ENCODE data around the gene FBXL20. TPM values are rescaled to one million over a fixed set of nuclear protein-coding genes. Genes with fewer than 3 reads are reported as not detected.

Gene FBXL20
- total and polyA plus RNA-seq, 10 of the 15 experiments (the other 5 are each of a cell fraction or from before 2014, with no cell fraction given), result 1.2 to 8.3 (median 4.4) TPM

DNA sequence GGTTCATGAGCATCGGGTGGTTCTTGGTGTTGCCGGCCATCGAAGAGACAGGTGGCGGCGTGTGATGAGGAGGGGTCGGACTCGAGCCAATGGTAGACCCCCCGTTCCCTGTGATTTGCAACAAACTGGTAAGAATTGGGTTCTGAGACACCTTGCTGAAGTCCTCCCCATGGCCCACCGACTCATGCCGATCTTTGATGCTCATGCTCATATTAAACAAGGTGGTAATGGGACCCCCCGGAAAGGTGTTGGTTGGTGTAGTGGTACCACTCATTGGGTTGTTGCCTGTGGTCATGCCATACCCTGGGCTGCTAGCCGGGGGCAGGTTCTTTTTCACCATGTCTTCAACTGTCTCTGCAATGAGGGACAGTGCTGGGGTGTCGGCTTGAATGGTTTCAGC lies 8.9 kb upstream of the FBXL20 start:
- in situ Hi-C loops (cut with MboI), result no loop called here
- TF ChIP-seq, protein P1, sequence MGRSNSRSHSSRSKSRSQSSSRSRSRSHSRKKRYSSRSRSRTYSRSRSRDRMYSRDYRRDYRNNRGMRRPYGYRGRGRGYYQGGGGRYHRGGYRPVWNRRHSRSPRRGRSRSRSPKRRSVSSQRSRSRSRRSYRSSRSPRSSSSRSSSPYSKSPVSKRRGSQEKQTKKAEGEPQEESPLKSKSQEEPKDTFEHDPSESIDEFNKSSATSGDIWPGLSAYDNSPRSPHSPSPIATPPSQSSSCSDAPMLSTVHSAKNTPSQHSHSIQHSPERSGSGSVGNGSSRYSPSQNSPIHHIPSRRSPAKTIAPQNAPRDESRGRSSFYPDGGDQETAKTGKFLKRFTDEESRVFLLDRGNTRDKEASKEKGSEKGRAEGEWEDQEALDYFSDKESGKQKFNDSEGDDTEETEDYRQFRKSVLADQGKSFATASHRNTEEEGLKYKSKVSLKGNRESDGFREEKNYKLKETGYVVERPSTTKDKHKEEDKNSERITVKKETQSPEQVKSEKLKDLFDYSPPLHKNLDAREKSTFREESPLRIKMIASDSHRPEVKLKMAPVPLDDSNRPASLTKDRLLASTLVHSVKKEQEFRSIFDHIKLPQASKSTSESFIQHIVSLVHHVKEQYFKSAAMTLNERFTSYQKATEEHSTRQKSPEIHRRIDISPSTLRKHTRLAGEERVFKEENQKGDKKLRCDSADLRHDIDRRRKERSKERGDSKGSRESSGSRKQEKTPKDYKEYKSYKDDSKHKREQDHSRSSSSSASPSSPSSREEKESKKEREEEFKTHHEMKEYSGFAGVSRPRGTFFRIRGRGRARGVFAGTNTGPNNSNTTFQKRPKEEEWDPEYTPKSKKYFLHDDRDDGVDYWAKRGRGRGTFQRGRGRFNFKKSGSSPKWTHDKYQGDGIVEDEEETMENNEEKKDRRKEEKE (IDR thresholded peaks at IDR 0.05), result no peak
- TF ChIP-seq MEF2B (IDR thresholded peaks at IDR 0.05; ENCODE audit: partially characterized antibody, poor library complexity, severe bottlenecking) (no peak), SIN3A (IDR thresholded peaks at IDR 0.05; ENCODE audit: low read depth, low read length) (no peak), TCF3 (IDR thresholded peaks at IDR 0.05; ENCODE audit: borderline replicate concordance, insufficient read depth, low read depth, low read length) (no peak), YBX1 (IDR thresholded peaks at IDR 0.05) (no peak), MEF2A (IDR thresholded peaks at IDR 0.05; ENCODE audit: insufficient read depth, low read depth, low read length) (no peak), HCFC1 (IDR thresholded peaks at IDR 0.05; ENCODE audit: low read length) (no peak), POLR2A (IDR thresholded peaks at IDR 0.05; ENCODE audit: low read depth, low read length) (no peak), LARP7 (IDR thresholded peaks at IDR 0.05) (no peak), HDGF (IDR thresholded peaks at IDR 0.05) (no peak), BMI1 (IDR thresholded peaks at IDR 0.05; ENCODE audit: borderline replicate concordance) (no peak), KAT2A (conservative IDR thresholded peaks at IDR 0.05; ENCODE audit: control insufficient read depth, low read depth, low read length) (no peak), NFYA (IDR thresholded peaks at IDR 0.05; ENCODE audit: borderline replicate concordance, low read depth, low read length) (no peak), SMAD1 (IDR thresholded peaks at IDR 0.05; ENCODE audit: low read depth, partially characterized antibody) (no peak)
- TF ChIP-seq, protein P2, sequence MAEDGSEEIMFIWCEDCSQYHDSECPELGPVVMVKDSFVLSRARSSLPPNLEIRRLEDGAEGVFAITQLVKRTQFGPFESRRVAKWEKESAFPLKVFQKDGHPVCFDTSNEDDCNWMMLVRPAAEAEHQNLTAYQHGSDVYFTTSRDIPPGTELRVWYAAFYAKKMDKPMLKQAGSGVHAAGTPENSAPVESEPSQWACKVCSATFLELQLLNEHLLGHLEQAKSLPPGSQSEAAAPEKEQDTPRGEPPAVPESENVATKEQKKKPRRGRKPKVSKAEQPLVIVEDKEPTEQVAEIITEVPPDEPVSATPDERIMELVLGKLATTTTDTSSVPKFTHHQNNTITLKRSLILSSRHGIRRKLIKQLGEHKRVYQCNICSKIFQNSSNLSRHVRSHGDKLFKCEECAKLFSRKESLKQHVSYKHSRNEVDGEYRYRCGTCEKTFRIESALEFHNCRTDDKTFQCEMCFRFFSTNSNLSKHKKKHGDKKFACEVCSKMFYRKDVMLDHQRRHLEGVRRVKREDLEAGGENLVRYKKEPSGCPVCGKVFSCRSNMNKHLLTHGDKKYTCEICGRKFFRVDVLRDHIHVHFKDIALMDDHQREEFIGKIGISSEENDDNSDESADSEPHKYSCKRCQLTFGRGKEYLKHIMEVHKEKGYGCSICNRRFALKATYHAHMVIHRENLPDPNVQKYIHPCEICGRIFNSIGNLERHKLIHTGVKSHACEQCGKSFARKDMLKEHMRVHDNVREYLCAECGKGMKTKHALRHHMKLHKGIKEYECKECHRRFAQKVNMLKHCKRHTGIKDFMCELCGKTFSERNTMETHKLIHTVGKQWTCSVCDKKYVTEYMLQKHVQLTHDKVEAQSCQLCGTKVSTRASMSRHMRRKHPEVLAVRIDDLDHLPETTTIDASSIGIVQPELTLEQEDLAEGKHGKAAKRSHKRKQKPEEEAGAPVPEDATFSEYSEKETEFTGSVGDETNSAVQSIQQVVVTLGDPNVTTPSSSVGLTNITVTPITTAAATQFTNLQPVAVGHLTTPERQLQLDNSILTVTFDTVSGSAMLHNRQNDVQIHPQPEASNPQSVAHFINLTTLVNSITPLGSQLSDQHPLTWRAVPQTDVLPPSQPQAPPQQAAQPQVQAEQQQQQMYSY (CRISPR knock-in tag; IDR thresholded peaks at IDR 0.05), result no peak
- peaks cover 24 to 43% of the 10 kb centered on the region in 2 experiments; a peak in 3 of 4 replicates for H3K36me3 ChIP-seq (ENCODE audit: control insufficient read depth in 2 of 2, insufficient read depth in 2 of 2, low read length in 1 of 2)
- RAD21 ChIA-PET (ENCODE audit: unreplicated experiment), result no interaction called here
- intact Hi-C loops (cut with micrococcal nuclease; ENCODE audit: unreplicated experiment), result no loop called here
- no peaks in the 10 kb centered on the region for H4K20me1 ChIP-seq (ENCODE audit: control insufficient read depth, insufficient read depth)
- H3K9ac ChIP-seq (ENCODE audit: control insufficient read depth, insufficient read depth, low read length), result no peak overlapping the region
- H3K9me3 ChIP-seq (replicated peaks; ENCODE audit: control insufficient read depth, insufficient read depth, low read length), result no peaks in the 10 kb centered on the region
- H3K4me3 ChIP-seq, result no peak overlapping the region
- no peak for ATAC-seq
- H3K4me2 ChIP-seq (ENCODE audit: control insufficient read depth, insufficient read depth), result no peak overlapping the region
- H3K4me1 ChIP-seq (ENCODE audit: control insufficient read depth, insufficient read depth, low read length), result no peaks in the 10 kb centered on the region
- no peak overlapping the region for H3K27ac ChIP-seq (ENCODE audit: control insufficient read depth, insufficient read depth)
- no TSS peak for BruUV-seq (replicated peaks)
- POLR2A ChIA-PET, result no interaction called here
- no peak for DNase-seq (ENCODE audit: low read depth, low spot score)
- no peak for FAIRE-seq
- 92% methylated on average over 13 of the region's 13 CpGs for WGBS (ENCODE audit: insufficient coverage, insufficient replicate concordance, low lambda C conversion rate, missing lambda C conversion rate)
- no peaks in the 10 kb centered on the region for H3K27me3 ChIP-seq (replicated peaks in 1 of 2; ENCODE audit: control insufficient read depth in 2 of 2, insufficient read depth in 2 of 2, low read length in 1 of 2)
- H3K79me2 ChIP-seq (ENCODE audit: control insufficient read depth, insufficient read depth, low read length), result no peaks in the 10 kb centered on the region
- CTCF ChIA-PET, result interaction anchor here (0.8 kb wide), 1 partner anchor 11 kb away, joined by 3 read pairs; no protein-coding TSS in a partner anchor
- no peak overlapping the region for H2AFZ ChIP-seq (ENCODE audit: control insufficient read depth, low read depth, low read length)
- SMC1A ChIA-PET (ENCODE audit: uncharacterized antibody, unreplicated experiment), result no interaction called here

Data from GM12878 (cell line).